Neural cell (in vitro differentiated cells): ENCODE measurements around the gene VWA3A. TPM values are rescaled to one million over a fixed set of nuclear protein-coding genes. Genes with fewer than 3 reads are reported as not detected.

Experiments
- H2AFZ ChIP-seq: fragments of 200-600, 300-800 bp; sonication (generic), shearing (Covaris generic); 2 replicates; pipeline ENCODE4 v1.6.0; 2014; ENCODE audit warnings: low read depth, mild to moderate bottlenecking, antibody characterized with exemption, low read length, moderate library complexity
- H3F3A ChIP-seq: fragments of 200-600 bp; shearing (Covaris generic); 2 replicates; pipeline ENCODE4 v1.6.1; 2016; ENCODE audit warnings: mild to moderate bottlenecking, moderate library complexity, mixed read lengths, antibody characterized with exemption, low read length; ENCODE audit not compliant: insufficient read depth, poor library complexity, severe bottlenecking
- H3K27ac ChIP-seq: fragments of 200-600, 300-800 bp; sonication (generic), shearing (Covaris generic); 2 replicates; pipeline ENCODE4 v1.5.1; 2014; ENCODE audit warnings: mild to moderate bottlenecking, low read length, moderate library complexity
- H3K27me3 ChIP-seq: fragments of 300-800, 200-600 bp; sonication (generic), shearing (Covaris generic); 2 replicates; pipeline ENCODE4 v1.6.0; 2014; ENCODE audit warnings: mild to moderate bottlenecking, low read depth, low read length, moderate library complexity; ENCODE audit not compliant: insufficient read depth
- H3K36me3 ChIP-seq: fragments of 300-800, 200-600 bp; sonication (generic), shearing (Covaris generic); 2 replicates; pipeline ENCODE4 v1.5.1; 2014; ENCODE audit warnings: mild to moderate bottlenecking, antibody characterized with exemption, low read length, moderate library complexity; ENCODE audit not compliant: insufficient read depth
- H3K4me2 ChIP-seq: fragments of 300-800, 200-600 bp; sonication (generic), shearing (Covaris generic); 2 replicates; pipeline ENCODE4 v1.6.0; 2014; ENCODE audit warnings: mild to moderate bottlenecking, low read length
- H3K4me3 ChIP-seq: fragments of 300-800, 200-600 bp; sonication (generic), shearing (Covaris generic); 2 replicates; pipeline ENCODE4 v1.5.1; 2014; ENCODE audit warnings: mild to moderate bottlenecking, low read length, moderate library complexity
- H3K79me2 ChIP-seq: fragments of 200-600 bp; shearing (Covaris generic); replicated peaks from 2 replicates; pipeline ENCODE4 v1.6.0; 2014; ENCODE audit warnings: mild to moderate bottlenecking, low read length, moderate library complexity; ENCODE audit not compliant: insufficient read depth
- H3K9ac ChIP-seq: fragments of 300-800, 200-600 bp; sonication (generic), shearing (Covaris generic); 2 replicates; pipeline ENCODE4 v1.6.1; 2016; ENCODE audit warnings: mild to moderate bottlenecking, low read length, mixed read lengths
- H3K9me2 ChIP-seq: fragments of 200-600 bp; shearing (Covaris generic); 2 replicates; pipeline ENCODE4 v1.6.1; 2016; ENCODE audit warnings: mild to moderate bottlenecking, low read length, mixed read lengths; ENCODE audit not compliant: insufficient read depth
- H3K9me3 ChIP-seq: fragments of 200-600, 300-800 bp; sonication (generic), shearing (Covaris generic); 2 replicates; pipeline ENCODE4 v1.6.1; 2016; ENCODE audit warnings: mild to moderate bottlenecking, mixed run types, low read length, moderate library complexity, mixed read lengths
- H4K20me1 ChIP-seq: fragments of 200-600 bp; shearing (Covaris generic); 2 replicates; pipeline ENCODE4 v1.6.1; 2016; ENCODE audit warnings: mild to moderate bottlenecking, mixed run types; ENCODE audit not compliant: insufficient read depth
- CTCF ChIP-seq: fragments of 450-650 bp; IDR thresholded peaks from 2 replicates; pipeline ENCODE4 v1.5.1; 2014; ENCODE audit warnings: antibody characterized with exemption, mild to moderate bottlenecking, moderate library complexity; ENCODE audit not compliant: poor library complexity, severe bottlenecking
- EP300 ChIP-seq: fragments of 450-650 bp; conservative IDR thresholded peaks from 2 replicates; pipeline ENCODE4 v1.6.1; 2014; ENCODE audit warnings: antibody characterized with exemption, mild to moderate bottlenecking, moderate library complexity; ENCODE audit not compliant: poor library complexity, severe bottlenecking
- EZH2 ChIP-seq: fragments of 200-600, 300-800 bp; shearing (Covaris generic), sonication (generic); IDR thresholded peaks from 2 replicates; pipeline ENCODE4 v1.6.1; 2014; ENCODE audit warnings: antibody characterized with exemption, low read length, borderline replicate concordance, mild to moderate bottlenecking; ENCODE audit not compliant: insufficient read depth, poor library complexity, severe bottlenecking
- MXI1 ChIP-seq: fragments of 450-650 bp; conservative IDR thresholded peaks from 2 replicates; pipeline ENCODE4 v1.6.1; 2014; ENCODE audit warnings: antibody characterized with exemption, mild to moderate bottlenecking; ENCODE audit not compliant: poor library complexity, severe bottlenecking
- POLR2AphosphoS5 ChIP-seq: IDR thresholded peaks from 2 replicates; pipeline ENCODE4 v1.6.1; 2012
- RAD21 ChIP-seq: fragments of 450-650 bp; conservative IDR thresholded peaks from 2 replicates; pipeline ENCODE4 v1.6.1; 2014; ENCODE audit warnings: antibody characterized with exemption, mild to moderate bottlenecking, moderate library complexity
- SMC3 ChIP-seq: fragments of 450-650 bp; conservative IDR thresholded peaks from 2 replicates; pipeline ENCODE4 v1.6.1; 2014; ENCODE audit warnings: antibody characterized with exemption, mild to moderate bottlenecking, moderate library complexity; ENCODE audit not compliant: poor library complexity
- TAF1 ChIP-seq: IDR thresholded peaks from 2 replicates; pipeline ENCODE4 v1.6.1; 2012; ENCODE audit warnings: low read depth
- polyA plus RNA-seq: library from polyadenylated mRNA; depleted of rRNA; stranded (reverse); fragments of >200 nt; gene quantifications from 2 replicates; pipeline ENCODE4 v1.2.3, GENCODE V29; 2014
- TF ChIP-seq, protein P1 (sequence below): IDR thresholded peaks from 2 replicates; pipeline ENCODE4 v1.6.1; 2012; ENCODE audit warnings: borderline replicate concordance

The VWA3A gene
- polyA plus RNA-seq, 1 donor from 2014 or later, result 1.8 TPM

GRCh38 chr16:22198547-22199293 lies 106.4 kb downstream of the VWA3A start:
- H3K4me2 ChIP-seq, result no peak overlapping the region
- no peaks in the 10 kb centered on the region for H4K20me1 ChIP-seq
- no peaks in the 10 kb centered on the region for H3K79me2 ChIP-seq
- TF ChIP-seq RAD21 (no peak), EP300 (no peak), EZH2 (no peak), SMC3 (no peak), POLR2AphosphoS5 (no peak), MXI1 (no peak), TAF1 (no peak), CTCF (no peak)
- TF ChIP-seq, protein P1, sequence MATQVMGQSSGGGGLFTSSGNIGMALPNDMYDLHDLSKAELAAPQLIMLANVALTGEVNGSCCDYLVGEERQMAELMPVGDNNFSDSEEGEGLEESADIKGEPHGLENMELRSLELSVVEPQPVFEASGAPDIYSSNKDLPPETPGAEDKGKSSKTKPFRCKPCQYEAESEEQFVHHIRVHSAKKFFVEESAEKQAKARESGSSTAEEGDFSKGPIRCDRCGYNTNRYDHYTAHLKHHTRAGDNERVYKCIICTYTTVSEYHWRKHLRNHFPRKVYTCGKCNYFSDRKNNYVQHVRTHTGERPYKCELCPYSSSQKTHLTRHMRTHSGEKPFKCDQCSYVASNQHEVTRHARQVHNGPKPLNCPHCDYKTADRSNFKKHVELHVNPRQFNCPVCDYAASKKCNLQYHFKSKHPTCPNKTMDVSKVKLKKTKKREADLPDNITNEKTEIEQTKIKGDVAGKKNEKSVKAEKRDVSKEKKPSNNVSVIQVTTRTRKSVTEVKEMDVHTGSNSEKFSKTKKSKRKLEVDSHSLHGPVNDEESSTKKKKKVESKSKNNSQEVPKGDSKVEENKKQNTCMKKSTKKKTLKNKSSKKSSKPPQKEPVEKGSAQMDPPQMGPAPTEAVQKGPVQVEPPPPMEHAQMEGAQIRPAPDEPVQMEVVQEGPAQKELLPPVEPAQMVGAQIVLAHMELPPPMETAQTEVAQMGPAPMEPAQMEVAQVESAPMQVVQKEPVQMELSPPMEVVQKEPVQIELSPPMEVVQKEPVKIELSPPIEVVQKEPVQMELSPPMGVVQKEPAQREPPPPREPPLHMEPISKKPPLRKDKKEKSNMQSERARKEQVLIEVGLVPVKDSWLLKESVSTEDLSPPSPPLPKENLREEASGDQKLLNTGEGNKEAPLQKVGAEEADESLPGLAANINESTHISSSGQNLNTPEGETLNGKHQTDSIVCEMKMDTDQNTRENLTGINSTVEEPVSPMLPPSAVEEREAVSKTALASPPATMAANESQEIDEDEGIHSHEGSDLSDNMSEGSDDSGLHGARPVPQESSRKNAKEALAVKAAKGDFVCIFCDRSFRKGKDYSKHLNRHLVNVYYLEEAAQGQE, result no peak
- no peak overlapping the region for H3K27ac ChIP-seq
- no peak overlapping the region for H3K9ac ChIP-seq
- H3K27me3 ChIP-seq, result no peaks in the 10 kb centered on the region
- no peak overlapping the region for H2AFZ ChIP-seq
- no peak overlapping the region for H3K4me3 ChIP-seq
- H3K9me3 ChIP-seq, result no peaks in the 10 kb centered on the region
- H3K36me3 ChIP-seq, result no peaks in the 10 kb centered on the region
- H3K9me2 ChIP-seq, result no peaks in the 10 kb centered on the region
- no peaks in the 10 kb centered on the region for H3F3A ChIP-seq

- H3K36me3 ChIP-seq, result no peaks in the 10 kb centered on the region
- no peaks in the 10 kb centered on the region for H3K79me2 ChIP-seq
- no peaks in the 10 kb centered on the region for H3K9me3 ChIP-seq
- TF ChIP-seq RAD21 (no peak), POLR2AphosphoS5 (no peak), MXI1 (no peak), EZH2 (no peak)
- H3F3A ChIP-seq, result no peaks in the 10 kb centered on the region
- no peaks in the 10 kb centered on the region for H3K27me3 ChIP-seq
- H2AFZ ChIP-seq, result no peak overlapping the region
- H3K4me2 ChIP-seq, result no peak overlapping the region
- H3K4me3 ChIP-seq, result no peak overlapping the region
- no peaks in the 10 kb centered on the region for H3K9me2 ChIP-seq
- H3K27ac ChIP-seq, result no peak overlapping the region
- H3K9ac ChIP-seq, result no peak overlapping the region
- H4K20me1 ChIP-seq, result no peaks in the 10 kb centered on the region
Observed at GRCh38 chr16:22202261-22202637, 109.9 kb downstream of the VWA3A start.
